ENCODE results near the gene NFATC1. TPM values are rescaled to one million over a fixed set of nuclear protein-coding genes. Genes with fewer than 3 reads are reported as not detected.

NFATC1 gene
- polyA plus RNA-seq, 1 of the 3 experiments (the other 2 are of a cell fraction), result 0.02 TPM

DNA sequence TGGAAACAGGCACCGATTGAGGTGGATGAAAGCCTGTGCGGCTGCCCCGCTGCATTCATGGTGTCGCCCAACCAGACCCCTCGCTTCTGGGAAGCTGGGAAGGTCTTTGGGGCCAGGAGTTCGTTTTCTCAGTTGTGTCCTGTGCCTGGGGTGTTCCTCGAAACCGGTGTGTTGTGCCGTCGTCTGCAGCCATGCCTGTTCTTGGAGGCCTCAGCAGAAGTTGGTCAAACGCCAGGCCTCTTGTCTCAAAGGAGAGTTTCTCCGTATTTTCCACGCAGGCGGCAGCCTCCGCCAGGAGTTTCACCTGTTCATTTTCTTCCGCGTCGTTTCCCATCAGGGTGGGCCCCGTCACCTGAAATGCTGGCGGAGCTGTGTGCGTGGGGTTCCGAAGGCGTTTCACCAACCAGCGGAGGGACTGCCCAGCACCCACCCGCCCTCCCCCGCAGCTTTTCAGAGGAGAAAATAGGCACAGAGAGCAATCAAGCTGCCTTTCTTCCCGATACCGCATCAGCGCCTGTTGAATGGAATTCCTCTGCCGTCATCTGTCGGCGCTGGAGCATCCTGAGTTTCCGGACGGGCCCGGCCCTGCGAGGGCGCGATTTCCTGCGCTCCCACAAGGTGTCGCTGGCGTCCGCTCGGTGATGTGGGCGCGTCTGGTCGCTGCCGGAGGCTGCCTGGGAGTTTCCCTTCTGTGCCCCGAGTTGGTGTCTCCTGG lies 17.0 kb upstream of the NFATC1 start:
- Histone ChIP-seq H3K27ac (ENCODE audit: low read depth in 2 of 2, low read length in 1 of 2) (no peak overlapping the region), H3K4me3 (ENCODE audit: low read depth in 2 of 2, low read length in 1 of 2) (peak overlapping the region in 1 of 2 experiments; percentile 41; a peak in 1 of 4 replicates), H2AFZ (ENCODE audit: low read depth) (no peak overlapping the region), H3K36me3 (replicated peaks in 1 of 2; ENCODE audit: control insufficient read depth in 1 of 2, insufficient read depth in 2 of 2, low read length in 1 of 2) (peaks cover 3 to 8% of the 10 kb centered on the region in 2 experiments), H3F3A (replicated peaks; ENCODE audit: insufficient read depth) (no peaks in the 10 kb centered on the region), H4K20me1 (ENCODE audit: insufficient read depth) (no peaks in the 10 kb centered on the region), H3K4me2 (no peak overlapping the region), H3K9me3 (no peaks in the 10 kb centered on the region), H3K27me3 (ENCODE audit: insufficient read depth) (peaks cover 16% of the 10 kb centered on the region), H3K4me1 (ENCODE audit: control insufficient read depth in 1 of 2, insufficient read depth in 2 of 2, low read depth in 1 of 2, low read length in 1 of 2) (no peaks in the 10 kb centered on the region), H3K9me2 (no peaks in the 10 kb centered on the region), H3K9ac (no peak overlapping the region), H3K79me2 (ENCODE audit: insufficient read depth) (no peaks in the 10 kb centered on the region)
- ChIA-PET POLR2A (no interaction called here), CTCF (interaction anchor here (0.7 to 7.0 kb wide), 8 partner anchors 8 to 265 kb away, joined by 3 to 41 read pairs (median 4); no protein-coding TSS in a partner anchor)
- TF ChIP-seq EP300 (IDR thresholded peaks at IDR 0.05; ENCODE audit: borderline replicate concordance in 1 of 2, low read depth in 1 of 2, low read length in 1 of 2) (no peak), SMC3 (IDR thresholded peaks at IDR 0.05; ENCODE audit: low read depth, low read length) (0 out of 2 replicates have a peak, but pooled peaks have one; percentile 5), FOXM1 (IDR thresholded peaks at IDR 0.05; ENCODE audit: low read depth) (no peak), RXRA (IDR thresholded peaks at IDR 0.05; ENCODE audit: borderline replicate concordance, low read depth) (no peak), NRF1 (IDR thresholded peaks at IDR 0.05; ENCODE audit: low read depth, low read length) (no peak), TAF1 (IDR thresholded peaks at IDR 0.05; ENCODE audit: borderline replicate concordance, low read depth, low read length) (no peak), RCOR1 (IDR thresholded peaks at IDR 0.05; ENCODE audit: low read length) (no peak), ELF1 (IDR thresholded peaks at IDR 0.05) (no peak)
- TF ChIP-seq, protein P1, sequence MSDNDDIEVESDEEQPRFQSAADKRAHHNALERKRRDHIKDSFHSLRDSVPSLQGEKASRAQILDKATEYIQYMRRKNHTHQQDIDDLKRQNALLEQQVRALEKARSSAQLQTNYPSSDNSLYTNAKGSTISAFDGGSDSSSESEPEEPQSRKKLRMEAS (IDR thresholded peaks at IDR 0.05; ENCODE audit: low read depth), result no peak
- TF ChIP-seq, protein P2, sequence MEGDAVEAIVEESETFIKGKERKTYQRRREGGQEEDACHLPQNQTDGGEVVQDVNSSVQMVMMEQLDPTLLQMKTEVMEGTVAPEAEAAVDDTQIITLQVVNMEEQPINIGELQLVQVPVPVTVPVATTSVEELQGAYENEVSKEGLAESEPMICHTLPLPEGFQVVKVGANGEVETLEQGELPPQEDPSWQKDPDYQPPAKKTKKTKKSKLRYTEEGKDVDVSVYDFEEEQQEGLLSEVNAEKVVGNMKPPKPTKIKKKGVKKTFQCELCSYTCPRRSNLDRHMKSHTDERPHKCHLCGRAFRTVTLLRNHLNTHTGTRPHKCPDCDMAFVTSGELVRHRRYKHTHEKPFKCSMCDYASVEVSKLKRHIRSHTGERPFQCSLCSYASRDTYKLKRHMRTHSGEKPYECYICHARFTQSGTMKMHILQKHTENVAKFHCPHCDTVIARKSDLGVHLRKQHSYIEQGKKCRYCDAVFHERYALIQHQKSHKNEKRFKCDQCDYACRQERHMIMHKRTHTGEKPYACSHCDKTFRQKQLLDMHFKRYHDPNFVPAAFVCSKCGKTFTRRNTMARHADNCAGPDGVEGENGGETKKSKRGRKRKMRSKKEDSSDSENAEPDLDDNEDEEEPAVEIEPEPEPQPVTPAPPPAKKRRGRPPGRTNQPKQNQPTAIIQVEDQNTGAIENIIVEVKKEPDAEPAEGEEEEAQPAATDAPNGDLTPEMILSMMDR (IDR thresholded peaks at IDR 0.05), result peak; percentile 42
- TF ChIP-seq, protein P3, sequence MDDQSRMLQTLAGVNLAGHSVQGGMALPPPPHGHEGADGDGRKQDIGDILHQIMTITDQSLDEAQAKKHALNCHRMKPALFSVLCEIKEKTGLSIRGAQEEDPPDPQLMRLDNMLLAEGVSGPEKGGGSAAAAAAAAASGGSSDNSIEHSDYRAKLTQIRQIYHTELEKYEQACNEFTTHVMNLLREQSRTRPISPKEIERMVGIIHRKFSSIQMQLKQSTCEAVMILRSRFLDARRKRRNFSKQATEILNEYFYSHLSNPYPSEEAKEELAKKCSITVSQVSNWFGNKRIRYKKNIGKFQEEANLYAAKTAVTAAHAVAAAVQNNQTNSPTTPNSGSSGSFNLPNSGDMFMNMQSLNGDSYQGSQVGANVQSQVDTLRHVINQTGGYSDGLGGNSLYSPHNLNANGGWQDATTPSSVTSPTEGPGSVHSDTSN (IDR thresholded peaks at IDR 0.05), result no peak
- peak; percentile 67 for DNase-seq
- WGBS (ENCODE audit: low lambda C conversion rate), result 88% methylated on average over 42 of the region's 48 CpGs

DNA sequence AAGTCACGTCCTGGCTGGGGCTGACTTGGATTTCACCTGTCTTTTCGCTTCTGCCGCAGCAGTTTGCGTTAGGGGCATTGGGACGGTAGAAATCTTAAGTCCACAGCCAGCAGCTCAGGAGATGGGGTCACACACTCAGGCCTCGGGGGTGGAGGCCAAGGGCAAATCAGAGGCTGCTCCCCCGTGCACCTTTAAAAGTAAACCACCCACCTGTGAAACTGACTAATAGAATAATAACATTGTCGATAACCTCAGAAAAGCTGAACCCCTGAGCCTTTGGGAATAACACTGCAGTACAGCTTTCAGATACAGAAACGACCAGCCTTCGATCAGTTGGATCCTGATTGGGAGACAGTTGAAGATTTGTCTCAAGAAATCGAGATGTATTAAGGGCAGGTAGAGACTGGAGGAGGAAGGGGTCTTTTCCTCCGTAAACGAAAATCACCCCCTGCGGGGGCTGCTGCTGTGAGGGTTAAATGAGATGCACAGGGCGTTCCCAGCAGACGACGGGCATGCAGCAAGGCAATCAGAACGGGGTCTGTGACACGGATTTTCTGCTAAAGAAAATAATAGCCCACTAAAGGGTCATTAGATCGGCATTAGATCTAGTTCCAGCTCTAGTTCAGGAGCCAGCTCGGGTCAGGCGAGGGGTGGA lies 16.4 kb upstream of the NFATC1 start:
- WGBS (ENCODE audit: low lambda C conversion rate), result 77% methylated on average over 20 of the region's 22 CpGs
- ChIA-PET POLR2A (no interaction called here), CTCF (interaction anchor here (1.0 to 7.0 kb wide), 12 partner anchors 7 to 271 kb away, joined by 3 to 41 read pairs (median 4); no protein-coding TSS in a partner anchor)
- no peaks in the 10 kb centered on the region for H3K9me3 ChIP-seq
- no peak for TF ChIP-seq NRF1 (IDR thresholded peaks at IDR 0.05; ENCODE audit: low read depth, low read length)
- no peak overlapping the region for H3K27ac ChIP-seq (ENCODE audit: low read depth in 2 of 2, low read length in 1 of 2)
- no peak overlapping the region for H3K9ac ChIP-seq
- H3F3A ChIP-seq (replicated peaks; ENCODE audit: insufficient read depth), result no peaks in the 10 kb centered on the region
- no peak overlapping the region for H3K4me2 ChIP-seq
- no peaks in the 10 kb centered on the region for H3K9me2 ChIP-seq
- H4K20me1 ChIP-seq (ENCODE audit: insufficient read depth), result no peaks in the 10 kb centered on the region
- H2AFZ ChIP-seq (ENCODE audit: low read depth), result no peak overlapping the region
- H3K27me3 ChIP-seq (ENCODE audit: insufficient read depth), result peaks cover 22% of the 10 kb centered on the region
- H3K4me1 ChIP-seq (ENCODE audit: control insufficient read depth in 1 of 2, insufficient read depth in 2 of 2, low read depth in 1 of 2, low read length in 1 of 2), result no peaks in the 10 kb centered on the region
- no peaks in the 10 kb centered on the region for H3K79me2 ChIP-seq (ENCODE audit: insufficient read depth)
- H3K36me3 ChIP-seq (replicated peaks in 1 of 2; ENCODE audit: control insufficient read depth in 1 of 2, insufficient read depth in 2 of 2, low read length in 1 of 2), result peaks cover 3 to 8% of the 10 kb centered on the region in 2 experiments
- peak overlapping the region in 1 of 2 experiments; percentile 41; a peak in 1 of 4 replicates for H3K4me3 ChIP-seq (ENCODE audit: low read depth in 2 of 2, low read length in 1 of 2)
- no peak for DNase-seq
